ENCODE measurements around the gene EXOC4. TPM values are rescaled to one million over a fixed set of nuclear protein-coding genes. Genes with fewer than 3 reads are reported as not detected.

The EXOC4 gene
- total and polyA plus RNA-seq, 2 donors (not counting 1 experiment from before 2014, with no cell fraction given): 79.6 to 158 TPM

- H3K4me1 ChIP-seq (ENCODE audit: control insufficient read depth, extremely low read depth, insufficient read depth, low read length): no peaks in the 10 kb centered on the region
- H3K4me2 ChIP-seq (ENCODE audit: extremely low read depth, insufficient read depth, low read length): no peak overlapping the region
- DNase-seq (ENCODE audit: low read depth in 2 of 2): no peak
- no peaks in the 10 kb centered on the region for H3K79me2 ChIP-seq (ENCODE audit: control insufficient read depth, insufficient read depth, low read length)
- no peak overlapping the region for H2AFZ ChIP-seq (ENCODE audit: low read length)
- no peaks in the 10 kb centered on the region for H3K36me3 ChIP-seq (ENCODE audit: control insufficient read depth, insufficient read depth, low read length)
- H3K9me3 ChIP-seq (ENCODE audit: control insufficient read depth, insufficient read depth, low read depth, low read length): no peaks in the 10 kb centered on the region
- no peaks in the 10 kb centered on the region for H3K27me3 ChIP-seq (ENCODE audit: control insufficient read depth, insufficient read depth, low read length)
- no peak overlapping the region for H3K27ac ChIP-seq (ENCODE audit: insufficient read depth, low read length)
- H3K4me3 ChIP-seq (replicated peaks in 1 of 4; ENCODE audit: control extremely low read depth in 1 of 4, insufficient read depth in 1 of 4, low read depth in 3 of 4, low read length in 4 of 4): no peak overlapping the region
- no peaks in the 10 kb centered on the region for H4K20me1 ChIP-seq (ENCODE audit: control insufficient read depth, extremely low read depth, insufficient read depth, low read length)
- no peak overlapping the region for H3K9ac ChIP-seq (ENCODE audit: insufficient read depth, low read length)
- TF ChIP-seq EZH2 (IDR thresholded peaks at IDR 0.05; ENCODE audit: low read length, missing control alignments) (no peak), CTCF (conservative IDR thresholded peaks at IDR 0.05 in 1 of 2, IDR thresholded peaks at IDR 0.05 in 1 of 2; ENCODE audit: low read depth in 1 of 2, low read length in 2 of 2) (no peak)
Measured at GRCh38 chr7:133360201-133360600, 107.3 kb downstream of the EXOC4 start.

GRCh38 chr7:133361806-133362205 is 108.9 kb downstream of the EXOC4 start:
- H3K9ac ChIP-seq (ENCODE audit: insufficient read depth, low read length): no peak overlapping the region

GRCh38 chr7:133364959-133365690 is 112.2 kb downstream of the EXOC4 start:
- peaks cover 2% of the 10 kb centered on the region for H3K4me1 ChIP-seq (ENCODE audit: control insufficient read depth, extremely low read depth, insufficient read depth, low read length)
- H3K4me3 ChIP-seq (replicated peaks in 1 of 4; ENCODE audit: control extremely low read depth in 1 of 4, insufficient read depth in 1 of 4, low read depth in 3 of 4, low read length in 4 of 4): no peak overlapping the region
- no peak overlapping the region for H3K27ac ChIP-seq (ENCODE audit: insufficient read depth, low read length)
- peak; percentile 62 to 77 for DNase-seq (ENCODE audit: low read depth in 2 of 2)
- no peaks in the 10 kb centered on the region for H4K20me1 ChIP-seq (ENCODE audit: control insufficient read depth, extremely low read depth, insufficient read depth, low read length)
- H3K4me2 ChIP-seq (ENCODE audit: extremely low read depth, insufficient read depth, low read length): no peak overlapping the region
- H2AFZ ChIP-seq (ENCODE audit: low read length): no peak overlapping the region
- no peak overlapping the region for H3K9ac ChIP-seq (ENCODE audit: insufficient read depth, low read length)
- no peaks in the 10 kb centered on the region for H3K27me3 ChIP-seq (ENCODE audit: control insufficient read depth, insufficient read depth, low read length)
- no peaks in the 10 kb centered on the region for H3K9me3 ChIP-seq (ENCODE audit: control insufficient read depth, insufficient read depth, low read depth, low read length)
- TF ChIP-seq EZH2 (IDR thresholded peaks at IDR 0.05; ENCODE audit: low read length, missing control alignments): no peak
- no peak for TF ChIP-seq CTCF (conservative IDR thresholded peaks at IDR 0.05 in 1 of 2, IDR thresholded peaks at IDR 0.05 in 1 of 2; ENCODE audit: low read depth in 1 of 2, low read length in 2 of 2)
- H3K36me3 ChIP-seq (ENCODE audit: control insufficient read depth, insufficient read depth, low read length): no peaks in the 10 kb centered on the region
- no peaks in the 10 kb centered on the region for H3K79me2 ChIP-seq (ENCODE audit: control insufficient read depth, insufficient read depth, low read length)

More at GRCh38 chr7:133361806-133362205, 108.9 kb downstream of the EXOC4 start:
- no peak for DNase-seq (ENCODE audit: low read depth in 2 of 2)
- no peaks in the 10 kb centered on the region for H3K9me3 ChIP-seq (ENCODE audit: control insufficient read depth, insufficient read depth, low read depth, low read length)
- H3K4me3 ChIP-seq (replicated peaks in 1 of 4; ENCODE audit: control extremely low read depth in 1 of 4, insufficient read depth in 1 of 4, low read depth in 3 of 4, low read length in 4 of 4): no peak overlapping the region
- H3K4me1 ChIP-seq (ENCODE audit: control insufficient read depth, extremely low read depth, insufficient read depth, low read length): no peaks in the 10 kb centered on the region
- no peaks in the 10 kb centered on the region for H3K27me3 ChIP-seq (ENCODE audit: control insufficient read depth, insufficient read depth, low read length)
- H2AFZ ChIP-seq (ENCODE audit: low read length): no peak overlapping the region
- H3K4me2 ChIP-seq (ENCODE audit: extremely low read depth, insufficient read depth, low read length): no peak overlapping the region
- no peaks in the 10 kb centered on the region for H3K79me2 ChIP-seq (ENCODE audit: control insufficient read depth, insufficient read depth, low read length)
- no peak overlapping the region for H3K27ac ChIP-seq (ENCODE audit: insufficient read depth, low read length)
- no peaks in the 10 kb centered on the region for H3K36me3 ChIP-seq (ENCODE audit: control insufficient read depth, insufficient read depth, low read length)
- H4K20me1 ChIP-seq (ENCODE audit: control insufficient read depth, extremely low read depth, insufficient read depth, low read length): no peaks in the 10 kb centered on the region
- TF ChIP-seq CTCF (conservative IDR thresholded peaks at IDR 0.05 in 1 of 2, IDR thresholded peaks at IDR 0.05 in 1 of 2; ENCODE audit: low read depth in 1 of 2, low read length in 2 of 2): no peak
- no peak for TF ChIP-seq EZH2 (IDR thresholded peaks at IDR 0.05; ENCODE audit: low read length, missing control alignments)

All from fibroblast of lung (primary cell).